Lung (tissue), 12 donors: ENCODE measurements around the gene CDKAL1. TPM values are rescaled to one million over a fixed set of nuclear protein-coding genes. Genes with fewer than 3 reads are reported as not detected.

Experiments
- ATAC-seq: fragments of 200-7000 bp; cut with Tn5 transposase; one replicate; pipeline ENCODE4 v1.9.1; 2020; ENCODE audit warnings: moderate number of reproducible peaks; ENCODE audit not compliant: insufficient read depth, low FRiP score
- DNase-seq, 3 donors: peaks; one replicate each; pipeline ENCODE4 v3.0.0-alpha.2; 2013 to 2017
- H3K27ac ChIP-seq, 2 donors: one replicate each; pipeline ENCODE4 v1.5.1; 2013; ENCODE audit warnings: mild to moderate bottlenecking in 2 of 2, moderate library complexity in 2 of 2, control low read depth in 1 of 2, inconsistent platforms in 1 of 2, low read depth in 1 of 2, low read length in 1 of 2
- H3K27me3 ChIP-seq, 3 donors: one replicate each; pipeline ENCODE4 v1.5.1; 2013; ENCODE audit warnings: low read length in 2 of 3; ENCODE audit not compliant: control insufficient read depth in 3 of 3, insufficient read depth in 3 of 3
- H3K36me3 ChIP-seq, 4 donors: one replicate each; pipeline ENCODE4 v1.5.1; 2013; ENCODE audit warnings: low read length in 4 of 4, mild to moderate bottlenecking in 1 of 4, moderate library complexity in 1 of 4; ENCODE audit not compliant: control insufficient read depth in 4 of 4, insufficient read depth in 4 of 4
- H3K4me1 ChIP-seq, 5 donors: one replicate each; pipeline ENCODE4 v1.5.1; 2013; ENCODE audit warnings: low read length in 5 of 5, mild to moderate bottlenecking in 2 of 5, moderate library complexity in 1 of 5; ENCODE audit not compliant: control insufficient read depth in 5 of 5, insufficient read depth in 5 of 5
- H3K4me3 ChIP-seq: one replicate; pipeline ENCODE4 v1.5.1; 2013; ENCODE audit warnings: mild to moderate bottlenecking, control low read depth, moderate library complexity
- H3K9ac ChIP-seq, 2 donors: one replicate each; pipeline ENCODE4 v1.5.1; 2013; ENCODE audit warnings: low read length in 2 of 2, control low read depth in 1 of 2; ENCODE audit not compliant: insufficient read depth in 1 of 2
- H3K9me3 ChIP-seq, 4 donors: one replicate each; pipeline ENCODE4 v1.5.1; 2013; ENCODE audit warnings: low read length in 3 of 4, mild to moderate bottlenecking in 1 of 4, moderate library complexity in 1 of 4; ENCODE audit not compliant: control insufficient read depth in 4 of 4, insufficient read depth in 3 of 4
- WGBS, 2 donors: extraction: QIAGEN DNeasy Blood & Tissue Kit; methylation state at CpG; one replicate each; pipeline ENCODE4 v1.1.7; 2013; 5-methylcytosine and 5-hydroxymethylcytosine counted together
- polyA plus RNA-seq, 2 donors: library from polyadenylated mRNA; stranded (reverse); fragments of 200-250 nt; gene quantifications; one replicate each; pipeline ENCODE4 v1.2.1, GENCODE V29; 2013
- total RNA-seq, 2 donors: library from RNA; depleted of rRNA in 1 of 2; stranded (reverse); fragments of >200 nt in 1 of 2; gene quantifications; one replicate each; pipeline ENCODE4 v1.2.1, GENCODE V29; 2014 to 2021
- TF ChIP-seq, protein P1 (sequence below): IDR thresholded peaks from 2 replicates; pipeline ENCODE4 v1.5.1; 2012; ENCODE audit warnings: mild to moderate bottlenecking; ENCODE audit errors: control extremely low read depth, extremely low read depth
- donor health status: control.
- donor health status: control.
- donor health status: Bipolar disorder and iron deficiency.
- donor health status: healthy.
- donor health status: DM: yes; HTN: yes; CAD: no.

CDKAL1 gene
- total and polyA plus RNA-seq, 4 donors, result 4.0 to 39.0 (median 10.0) TPM

DNA sequence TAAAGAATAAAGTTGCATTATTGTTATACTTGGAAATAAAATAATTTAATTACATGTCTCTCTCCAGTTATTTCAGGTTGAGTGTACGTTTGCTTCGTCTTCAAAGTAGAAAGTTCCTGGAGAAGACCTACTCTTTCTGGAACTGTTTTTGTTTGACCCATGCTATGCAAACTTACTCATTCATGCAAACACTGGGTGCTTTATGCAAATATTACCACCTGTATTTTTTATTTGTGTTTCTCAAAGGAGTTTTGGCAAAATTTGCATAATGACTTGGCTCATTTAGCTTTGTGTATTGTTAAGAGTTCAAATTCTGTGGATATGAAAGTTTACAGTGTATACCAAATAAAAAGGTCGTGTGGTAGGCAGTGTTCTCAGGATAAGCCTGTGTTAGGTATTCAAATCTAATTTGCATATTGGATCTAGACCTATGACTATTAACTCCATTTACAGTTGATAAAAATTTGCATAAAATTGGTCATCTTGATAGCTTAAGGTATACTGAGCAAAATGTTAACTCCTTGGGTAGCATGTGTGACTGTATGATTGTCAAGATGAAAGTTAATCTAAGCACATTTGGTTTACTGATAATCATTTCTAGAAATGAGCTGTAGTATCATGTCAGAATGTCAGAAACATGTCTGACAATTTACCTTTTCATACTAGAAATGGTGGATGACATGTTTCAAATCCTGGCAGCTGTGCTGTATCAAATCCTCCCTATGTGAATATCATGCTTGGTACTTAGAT is 65.2 kb downstream of the CDKAL1 start:
- no peaks in the 10 kb centered on the region for H3K4me1 ChIP-seq
- TF ChIP-seq, protein P1, sequence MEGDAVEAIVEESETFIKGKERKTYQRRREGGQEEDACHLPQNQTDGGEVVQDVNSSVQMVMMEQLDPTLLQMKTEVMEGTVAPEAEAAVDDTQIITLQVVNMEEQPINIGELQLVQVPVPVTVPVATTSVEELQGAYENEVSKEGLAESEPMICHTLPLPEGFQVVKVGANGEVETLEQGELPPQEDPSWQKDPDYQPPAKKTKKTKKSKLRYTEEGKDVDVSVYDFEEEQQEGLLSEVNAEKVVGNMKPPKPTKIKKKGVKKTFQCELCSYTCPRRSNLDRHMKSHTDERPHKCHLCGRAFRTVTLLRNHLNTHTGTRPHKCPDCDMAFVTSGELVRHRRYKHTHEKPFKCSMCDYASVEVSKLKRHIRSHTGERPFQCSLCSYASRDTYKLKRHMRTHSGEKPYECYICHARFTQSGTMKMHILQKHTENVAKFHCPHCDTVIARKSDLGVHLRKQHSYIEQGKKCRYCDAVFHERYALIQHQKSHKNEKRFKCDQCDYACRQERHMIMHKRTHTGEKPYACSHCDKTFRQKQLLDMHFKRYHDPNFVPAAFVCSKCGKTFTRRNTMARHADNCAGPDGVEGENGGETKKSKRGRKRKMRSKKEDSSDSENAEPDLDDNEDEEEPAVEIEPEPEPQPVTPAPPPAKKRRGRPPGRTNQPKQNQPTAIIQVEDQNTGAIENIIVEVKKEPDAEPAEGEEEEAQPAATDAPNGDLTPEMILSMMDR, result no peak
- no peak overlapping the region for H3K27ac ChIP-seq
- 28 to 92% methylated on average over 3 of the region's 3 CpGs for WGBS, 2 donors
- no peak overlapping the region for H3K9ac ChIP-seq
- no peak for ATAC-seq
- H3K9me3 ChIP-seq, result peaks cover 0 to 3% (median under 1%) of the 10 kb centered on the region in 4 donors
- no peak for DNase-seq
- no peak overlapping the region for H3K4me3 ChIP-seq
- peaks cover 0 to 10% (median 6%) of the 10 kb centered on the region in 4 donors for H3K36me3 ChIP-seq
- H3K27me3 ChIP-seq, result no peaks in the 10 kb centered on the region

DNA sequence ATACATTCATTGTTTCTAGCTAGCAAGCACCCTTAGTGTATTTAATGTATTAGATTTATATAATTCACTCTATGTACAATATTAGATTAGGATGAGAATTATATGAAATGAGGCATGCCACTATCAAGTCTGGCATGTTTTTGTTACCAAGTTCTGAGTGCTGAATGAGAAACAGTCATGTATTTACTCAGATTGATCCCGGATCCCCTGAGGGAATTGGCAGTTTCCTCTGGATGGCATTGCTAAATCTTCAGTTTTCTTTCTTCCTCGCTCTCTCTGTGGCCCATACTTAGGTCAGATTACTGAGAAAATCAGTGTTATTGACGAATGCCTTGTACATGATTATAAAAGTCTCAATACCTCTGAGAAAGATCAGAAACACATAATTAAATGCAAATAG is 66.6 kb downstream of the CDKAL1 start:
- Histone ChIP-seq H3K9me3 (peaks cover 0 to 2% (median 0%) of the 10 kb centered on the region in 4 donors), H3K27ac (no peak overlapping the region), H3K27me3 (no peaks in the 10 kb centered on the region), H3K9ac (no peak overlapping the region), H3K4me3 (no peak overlapping the region), H3K4me1 (peaks cover 0 to 3% (median 0%) of the 10 kb centered on the region in 5 donors), H3K36me3 (peaks cover 0 to 10% (median 2%) of the 10 kb centered on the region in 4 donors)
- ATAC-seq (no peak), DNase-seq (no peak)
- TF ChIP-seq, protein P1, result no peak
- WGBS, 2 donors, result 91 to 96% methylated on average over 3 of the region's 3 CpGs

DNA sequence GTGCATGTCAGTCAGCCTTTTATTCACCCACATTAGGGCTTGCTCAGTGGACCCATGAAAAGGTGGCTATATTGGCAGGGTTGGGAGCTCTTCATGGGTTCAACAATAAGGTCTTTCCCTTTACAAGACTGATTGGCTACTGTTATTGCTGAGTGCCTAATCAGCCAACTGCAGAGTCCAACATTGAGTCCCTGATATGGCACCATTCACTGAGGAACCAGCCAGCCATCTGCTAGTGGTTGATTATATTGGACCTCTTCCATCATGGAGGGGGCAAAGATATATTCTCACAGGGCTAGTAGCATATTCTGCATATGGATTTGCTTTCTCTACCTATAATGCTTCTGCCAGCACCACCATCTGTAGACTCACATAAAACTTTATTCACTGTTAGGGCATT is 69.9 kb downstream of the CDKAL1 start:
- TF ChIP-seq, protein P1, result no peak
- Histone ChIP-seq H3K4me1 (peaks cover 0 to 3% (median 0%) of the 10 kb centered on the region in 5 donors), H3K27ac (no peak overlapping the region), H3K36me3 (no peaks in the 10 kb centered on the region), H3K27me3 (no peaks in the 10 kb centered on the region), H3K9me3 (no peaks in the 10 kb centered on the region), H3K9ac (no peak overlapping the region), H3K4me3 (no peak overlapping the region)
- ATAC-seq, result no peak
- no peak for DNase-seq

DNA sequence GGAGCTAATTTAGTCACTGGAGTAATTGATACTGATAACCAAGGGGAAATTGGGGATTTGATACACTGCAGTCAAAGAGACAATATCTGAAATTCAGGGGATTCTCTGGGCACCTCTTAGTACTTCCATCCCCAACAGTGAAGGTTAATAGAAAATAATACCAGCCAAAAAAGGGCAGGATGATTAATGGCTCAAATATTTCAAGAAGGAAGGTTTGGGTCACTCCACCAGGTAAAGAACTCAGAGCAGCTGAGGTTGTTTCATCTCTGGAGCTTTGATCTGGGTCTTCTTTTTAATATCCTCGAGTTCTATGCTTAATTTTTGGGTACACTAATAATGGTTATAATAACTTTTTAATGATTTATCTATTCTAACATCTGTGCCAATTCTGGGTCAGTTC is 70.8 kb downstream of the CDKAL1 start:
- ATAC-seq, result no peak
- TF ChIP-seq, protein P1, result no peak
- H3K36me3 ChIP-seq, result no peaks in the 10 kb centered on the region
- H3K4me3 ChIP-seq, result no peak overlapping the region
- peaks cover 0 to 3% (median 0%) of the 10 kb centered on the region in 5 donors for H3K4me1 ChIP-seq
- no peak for DNase-seq
- H3K27ac ChIP-seq, result no peak overlapping the region
- H3K9me3 ChIP-seq, result no peaks in the 10 kb centered on the region
- H3K9ac ChIP-seq, result no peak overlapping the region
- WGBS, 2 donors, result 74 to 78% methylated on average over 1 of the region's 1 CpG
- no peaks in the 10 kb centered on the region for H3K27me3 ChIP-seq
